ENCODE results near the gene TAS2R9.

Gene TAS2R9, protein sequence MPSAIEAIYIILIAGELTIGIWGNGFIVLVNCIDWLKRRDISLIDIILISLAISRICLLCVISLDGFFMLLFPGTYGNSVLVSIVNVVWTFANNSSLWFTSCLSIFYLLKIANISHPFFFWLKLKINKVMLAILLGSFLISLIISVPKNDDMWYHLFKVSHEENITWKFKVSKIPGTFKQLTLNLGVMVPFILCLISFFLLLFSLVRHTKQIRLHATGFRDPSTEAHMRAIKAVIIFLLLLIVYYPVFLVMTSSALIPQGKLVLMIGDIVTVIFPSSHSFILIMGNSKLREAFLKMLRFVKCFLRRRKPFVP

DNA sequence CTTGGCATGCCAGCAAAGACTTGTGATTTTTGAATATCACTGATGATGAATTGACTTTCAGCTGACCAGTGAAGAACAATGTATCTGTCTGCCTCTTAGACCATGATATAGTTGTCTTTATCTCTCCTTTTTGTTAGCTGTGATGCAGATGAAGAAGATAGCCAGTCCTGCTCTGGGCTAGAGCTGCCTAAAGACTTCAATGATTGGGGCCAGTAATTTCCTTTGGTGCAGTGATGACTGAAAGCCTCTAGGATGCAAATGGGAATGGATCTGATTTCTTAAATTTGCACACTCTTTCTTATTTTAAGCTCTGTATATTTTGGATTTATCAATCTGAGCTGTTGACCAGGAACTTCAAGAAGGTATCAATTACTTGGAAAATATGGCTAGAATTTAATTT, at the start of gene TAS2R9:
Gene TAS2R9 (minus strand): TSS at position 101 of the 400 bp plus-strand sequence. CDS start 93 bp downstream, at position 8.
- H4K20me1 ChIP-seq (ENCODE audit: insufficient read depth, low read length): no peaks in the 10 kb centered on the region
- no peak for TF ChIP-seq EZH2phosphoT487 (IDR thresholded peaks at IDR 0.05; ENCODE audit: low read length)
- TF ChIP-seq EZH2 (optimal IDR thresholded peaks at IDR 0.05; ENCODE audit: low read depth, low read length): no peak
- TF ChIP-seq, protein P1, sequence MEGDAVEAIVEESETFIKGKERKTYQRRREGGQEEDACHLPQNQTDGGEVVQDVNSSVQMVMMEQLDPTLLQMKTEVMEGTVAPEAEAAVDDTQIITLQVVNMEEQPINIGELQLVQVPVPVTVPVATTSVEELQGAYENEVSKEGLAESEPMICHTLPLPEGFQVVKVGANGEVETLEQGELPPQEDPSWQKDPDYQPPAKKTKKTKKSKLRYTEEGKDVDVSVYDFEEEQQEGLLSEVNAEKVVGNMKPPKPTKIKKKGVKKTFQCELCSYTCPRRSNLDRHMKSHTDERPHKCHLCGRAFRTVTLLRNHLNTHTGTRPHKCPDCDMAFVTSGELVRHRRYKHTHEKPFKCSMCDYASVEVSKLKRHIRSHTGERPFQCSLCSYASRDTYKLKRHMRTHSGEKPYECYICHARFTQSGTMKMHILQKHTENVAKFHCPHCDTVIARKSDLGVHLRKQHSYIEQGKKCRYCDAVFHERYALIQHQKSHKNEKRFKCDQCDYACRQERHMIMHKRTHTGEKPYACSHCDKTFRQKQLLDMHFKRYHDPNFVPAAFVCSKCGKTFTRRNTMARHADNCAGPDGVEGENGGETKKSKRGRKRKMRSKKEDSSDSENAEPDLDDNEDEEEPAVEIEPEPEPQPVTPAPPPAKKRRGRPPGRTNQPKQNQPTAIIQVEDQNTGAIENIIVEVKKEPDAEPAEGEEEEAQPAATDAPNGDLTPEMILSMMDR (IDR thresholded peaks at IDR 0.05; ENCODE audit: low read length): no peak

DNA sequence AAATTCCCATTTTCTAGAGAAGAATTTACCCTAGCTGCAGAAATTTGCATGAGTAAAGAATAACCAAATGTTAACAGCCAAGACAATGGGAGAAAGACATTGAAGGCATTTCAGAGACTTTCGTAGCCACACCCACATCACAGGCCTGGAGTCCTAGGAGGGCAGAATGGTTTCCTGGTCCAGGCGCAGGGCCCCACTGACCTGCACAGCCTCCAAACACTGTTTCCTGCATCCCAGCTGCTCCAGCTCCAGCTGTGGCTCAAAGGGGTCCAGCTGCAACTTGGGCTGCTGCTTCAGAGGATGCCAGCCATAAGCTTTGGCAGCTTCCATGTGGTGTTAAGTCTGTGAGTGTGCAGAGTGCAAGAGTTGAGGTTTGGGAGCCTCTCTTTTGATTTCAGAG, 45.8 kb upstream of the TAS2R9 start:
- H3K36me3 ChIP-seq (replicated peaks; ENCODE audit: insufficient read depth, low read length): no peaks in the 10 kb centered on the region
- H3K79me2 ChIP-seq (ENCODE audit: low read length): no peaks in the 10 kb centered on the region
- no peak overlapping the region for H3K9ac ChIP-seq (ENCODE audit: low read length)
- H4K20me1 ChIP-seq (ENCODE audit: insufficient read depth, low read length): no peaks in the 10 kb centered on the region
- H3K4me2 ChIP-seq (ENCODE audit: low read depth, low read length): no peak overlapping the region
- TF ChIP-seq, protein P1 (IDR thresholded peaks at IDR 0.05; ENCODE audit: low read length): no peak
- TF ChIP-seq EZH2phosphoT487 (IDR thresholded peaks at IDR 0.05; ENCODE audit: low read length) (no peak), EZH2 (optimal IDR thresholded peaks at IDR 0.05; ENCODE audit: low read depth, low read length) (no peak)
- H3K4me3 ChIP-seq (ENCODE audit: low read length): no peak overlapping the region
- no peaks in the 10 kb centered on the region for H3K4me1 ChIP-seq (ENCODE audit: low read length)
- no peaks in the 10 kb centered on the region for H3F3A ChIP-seq (ENCODE audit: insufficient read depth, low read length)
- H3K27me3 ChIP-seq (replicated peaks; ENCODE audit: insufficient read depth, low read length): no peaks in the 10 kb centered on the region
- no peaks in the 10 kb centered on the region for H3K9me2 ChIP-seq (replicated peaks; ENCODE audit: insufficient read depth, low read length)
- no peak overlapping the region for H2AFZ ChIP-seq (ENCODE audit: low read length)
- H3K27ac ChIP-seq (ENCODE audit: low read length): no peak overlapping the region
- no peak for DNase-seq
- no peaks in the 10 kb centered on the region for H3K9me3 ChIP-seq (replicated peaks; ENCODE audit: insufficient read depth, low read length)

More for the DNA sequence above, at the start of gene TAS2R9:
- H3K27ac ChIP-seq (ENCODE audit: low read length): no peak within 1 kb of the TSS
- H3K9ac ChIP-seq (ENCODE audit: low read length): no peak within 1 kb of the TSS
- H2AFZ ChIP-seq (ENCODE audit: low read length): no peak within 1 kb of the TSS
- no peaks in the 10 kb centered on the region for H3K9me2 ChIP-seq (replicated peaks; ENCODE audit: insufficient read depth, low read length)
- no peaks in the 10 kb centered on the region for H3K36me3 ChIP-seq (replicated peaks; ENCODE audit: insufficient read depth, low read length)
- H3K9me3 ChIP-seq (replicated peaks; ENCODE audit: insufficient read depth, low read length): no peaks in the 10 kb centered on the region
- no peak for DNase-seq
- H3K4me1 ChIP-seq (ENCODE audit: low read length): no peaks in the 10 kb centered on the region
- H3K4me2 ChIP-seq (ENCODE audit: low read depth, low read length): no peak within 1 kb of the TSS
- no peaks in the 10 kb centered on the region for H3K79me2 ChIP-seq (ENCODE audit: low read length)
- no peak within 1 kb of the TSS for H3K4me3 ChIP-seq (ENCODE audit: low read length)
- H3K27me3 ChIP-seq (replicated peaks; ENCODE audit: insufficient read depth, low read length): no peaks in the 10 kb centered on the region
- no peaks in the 10 kb centered on the region for H3F3A ChIP-seq (ENCODE audit: insufficient read depth, low read length)

DNA sequence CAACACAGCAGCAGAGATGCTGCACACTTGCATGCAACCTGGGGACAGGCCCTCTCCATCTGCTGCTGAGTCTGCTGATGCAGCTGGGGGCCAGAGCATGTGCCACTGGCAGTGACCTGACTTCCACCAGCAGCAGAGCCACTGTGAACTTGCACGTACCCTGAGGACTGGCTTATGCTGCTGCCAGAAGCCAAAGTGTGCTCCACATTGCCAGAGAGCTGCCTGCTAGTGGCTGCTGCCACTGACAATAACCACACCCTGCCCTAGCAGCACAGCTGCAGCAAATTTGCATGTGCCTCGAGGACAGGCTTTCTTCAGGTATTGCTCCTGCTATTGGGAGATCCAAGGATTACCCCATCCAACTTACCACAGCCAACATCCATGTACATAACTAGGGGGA, 43.8 kb upstream of the TAS2R9 start:
- Histone ChIP-seq H3K36me3 (replicated peaks; ENCODE audit: insufficient read depth, low read length) (no peaks in the 10 kb centered on the region), H3K9ac (ENCODE audit: low read length) (no peak overlapping the region), H3K9me2 (replicated peaks; ENCODE audit: insufficient read depth, low read length) (no peaks in the 10 kb centered on the region), H3K4me1 (ENCODE audit: low read length) (no peaks in the 10 kb centered on the region), H3K27me3 (replicated peaks; ENCODE audit: insufficient read depth, low read length) (no peaks in the 10 kb centered on the region), H4K20me1 (ENCODE audit: insufficient read depth, low read length) (no peaks in the 10 kb centered on the region), H3K79me2 (ENCODE audit: low read length) (no peaks in the 10 kb centered on the region), H2AFZ (ENCODE audit: low read length) (no peak overlapping the region), H3F3A (ENCODE audit: insufficient read depth, low read length) (no peaks in the 10 kb centered on the region), H3K4me3 (ENCODE audit: low read length) (no peak overlapping the region), H3K4me2 (ENCODE audit: low read depth, low read length) (no peak overlapping the region), H3K9me3 (replicated peaks; ENCODE audit: insufficient read depth, low read length) (no peaks in the 10 kb centered on the region), H3K27ac (ENCODE audit: low read length) (no peak overlapping the region)
- DNase-seq: no peak
- TF ChIP-seq EZH2phosphoT487 (IDR thresholded peaks at IDR 0.05; ENCODE audit: low read length): no peak
- TF ChIP-seq, protein P1 (IDR thresholded peaks at IDR 0.05; ENCODE audit: low read length): no peak
- no peak for TF ChIP-seq EZH2 (optimal IDR thresholded peaks at IDR 0.05; ENCODE audit: low read depth, low read length)

Data from MM.1S (cell line).